Transverse colon (tissue), 4 donors: Measurements from ENCODE around the gene ADGRG4. TPM values are rescaled to one million over a fixed set of nuclear protein-coding genes. Genes with fewer than 3 reads are reported as not detected.

Experiments used
- DNase-seq: peaks from one replicate; pipeline ENCODE4 v3.0.0-alpha.2; 2019
- H3K27ac ChIP-seq, 4 donors: fragments of 200-600 bp; sonication (generic); 2 replicates each; pipeline ENCODE4 v1.5.1; 2016 to 2018; ENCODE audit warnings: inconsistent platforms in 4 of 4
- H3K27me3 ChIP-seq: fragments of 200-600 bp; sonication (generic); 2 replicates; pipeline ENCODE4 v1.5.1; 2017; ENCODE audit warnings: inconsistent platforms
- H3K36me3 ChIP-seq, 4 donors: fragments of 200-600 bp; sonication (generic); 2 replicates each; pipeline ENCODE4 v1.5.1; 2017 to 2019; ENCODE audit warnings: inconsistent platforms in 4 of 4
- H3K4me1 ChIP-seq, 4 donors: fragments of 200-600 bp; sonication (generic); 2 replicates each; pipeline ENCODE4 v1.5.1; 2017 to 2020; ENCODE audit warnings: inconsistent platforms in 4 of 4
- H3K4me3 ChIP-seq, 4 donors: fragments of 200-600 bp; sonication (generic); 1 replicate in 1 of 4; 2 replicates in 3 of 4; pipeline versions ENCODE4 v1.5.1 to v1.6.1; 2017 to 2019; ENCODE audit warnings: inconsistent platforms in 4 of 4
- H3K9me3 ChIP-seq, 2 donors: fragments of 200-600 bp; sonication (generic); 2 replicates each; pipeline ENCODE4 v1.5.1; 2017 to 2019; ENCODE audit warnings: inconsistent platforms in 2 of 2
- CTCF ChIP-seq, 5 experiments: fragments of 200-600 bp in 3 of 5; fragments of 450-650 bp in 2 of 5; sonication (generic) in 3 of 5; IDR thresholded peaks; 1 replicate in 2 of 5; 2 replicates in 3 of 5; pipeline ENCODE4 v1.5.1; 2016 to 2017; ENCODE audit warnings: antibody characterized with exemption in 5 of 5, inconsistent platforms in 3 of 5, mild to moderate bottlenecking in 2 of 5, moderate library complexity in 1 of 5
- EP300 ChIP-seq: sonication (generic); formaldehyde crosslinking; IDR thresholded peaks from one replicate; pipeline ENCODE4 v1.6.1; 2017; ENCODE audit warnings: antibody characterized with exemption, low read depth
- POLR2A ChIP-seq: fragments of 450-650 bp; IDR thresholded peaks from one replicate; pipeline ENCODE4 v1.6.1; 2016; ENCODE audit warnings: antibody characterized with exemption, mild to moderate bottlenecking, moderate library complexity
- POLR2AphosphoS5 ChIP-seq, 3 donors: sonication (generic); formaldehyde crosslinking; IDR thresholded peaks; one replicate each; pipeline ENCODE4 v1.6.1; 2016; ENCODE audit warnings: antibody characterized with exemption in 3 of 3
- WGBS, 2 donors: methylation state at CpG; one replicate each; pipeline ENCODE4 v1.1.5; 2018; ENCODE audit warnings: low coverage in 1 of 2; 5-methylcytosine and 5-hydroxymethylcytosine counted together
- in situ Hi-C, 4 donors: fragments of 200-750 bp; cut with MboI; loops; one replicate each; pipeline versions ENCODE4 v1.15.0 to v1.15.1; 2017; ENCODE audit warnings: low sequenced_read_pairs in 3 of 4, low pct_ligation_motif_present in 1 of 4, low pct_unique_long_range_greater_than_20kb in 1 of 4
- intact Hi-C: fragments of 100-400 bp; cut with DNase I; formaldehyde crosslinking; loops from one replicate; pipeline ENCODE4 v1.15.1; 2023; ENCODE audit warnings: low total_unique reads
- total RNA-seq, 4 donors: library from RNA; depleted of rRNA; stranded (reverse); fragments of >200 nt; gene quantifications; one replicate each; pipeline ENCODE4 v1.1.0, GENCODE V29; 2016

ADGRG4 gene
- total RNA-seq, 4 donors from 2014 or later = under 0.01 TPM; not detected in 3

DNA sequence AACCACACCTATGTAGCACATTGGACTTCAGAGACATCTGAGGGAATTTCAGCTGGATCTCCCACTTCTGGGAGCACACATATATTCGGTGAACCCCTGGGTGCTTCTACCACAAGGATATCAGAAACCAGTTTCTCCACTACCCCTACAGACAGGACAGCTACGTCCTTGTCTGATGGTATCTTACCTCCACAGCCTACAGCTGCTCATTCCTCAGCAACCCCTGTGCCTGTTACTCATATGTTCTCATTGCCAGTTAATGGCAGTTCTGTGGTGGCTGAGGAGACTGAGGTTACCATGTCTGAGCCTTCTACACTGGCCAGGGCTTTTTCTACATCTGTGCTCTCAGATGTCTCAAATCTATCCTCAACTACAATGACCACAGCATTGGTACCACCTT lies 45.7 kb downstream of the ADGRG4 start:
- no peak overlapping the region for H3K27ac ChIP-seq
- in situ Hi-C loops = no loop called here
- TF ChIP-seq EP300 (no peak), POLR2A (no peak), POLR2AphosphoS5 (IDR thresholded peaks at IDR 0.05) (no peak), CTCF (IDR thresholded peaks at IDR 0.05) (no peak)
- 40 to 54% methylated on average over 1 to 2 of the region's 2 CpGs for WGBS, 2 donors
- no peaks in the 10 kb centered on the region for H3K9me3 ChIP-seq
- no peak for DNase-seq
- H3K4me1 ChIP-seq = no peaks in the 10 kb centered on the region
- no peaks in the 10 kb centered on the region for H3K36me3 ChIP-seq
- no peak overlapping the region for H3K4me3 ChIP-seq
- intact Hi-C loops = no loop called here
- H3K27me3 ChIP-seq = no peaks in the 10 kb centered on the region

DNA sequence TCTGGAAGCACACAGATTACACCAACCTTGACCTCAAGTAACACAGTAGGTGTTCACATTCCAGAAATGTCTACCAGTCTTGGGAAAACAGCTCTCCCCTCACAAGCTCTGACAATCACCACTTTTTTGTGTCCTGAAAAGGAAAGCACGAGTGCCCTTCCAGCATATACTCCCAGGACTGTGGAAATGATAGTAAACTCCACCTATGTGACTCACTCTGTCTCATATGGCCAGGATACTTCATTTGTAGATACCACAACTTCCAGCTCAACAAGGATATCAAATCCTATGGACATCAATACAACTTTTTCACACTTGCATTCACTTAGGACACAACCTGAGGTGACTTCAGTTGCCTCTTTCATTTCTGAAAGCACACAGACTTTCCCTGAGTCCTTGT lies 46.9 kb downstream of the ADGRG4 start:
- Histone ChIP-seq H3K36me3 (no peaks in the 10 kb centered on the region), H3K9me3 (no peaks in the 10 kb centered on the region), H3K4me1 (no peaks in the 10 kb centered on the region), H3K27me3 (no peaks in the 10 kb centered on the region), H3K4me3 (no peak overlapping the region), H3K27ac (no peak overlapping the region)
- WGBS, 2 donors = 14% methylated on average over 1 of the region's 1 CpG; no CpG with 5 or more reads in 1 of the 2 donors
- intact Hi-C loops = no loop called here
- in situ Hi-C loops = no loop called here
- DNase-seq = no peak
- TF ChIP-seq POLR2A (no peak), CTCF (IDR thresholded peaks at IDR 0.05) (no peak), POLR2AphosphoS5 (IDR thresholded peaks at IDR 0.05) (no peak), EP300 (no peak)

DNA sequence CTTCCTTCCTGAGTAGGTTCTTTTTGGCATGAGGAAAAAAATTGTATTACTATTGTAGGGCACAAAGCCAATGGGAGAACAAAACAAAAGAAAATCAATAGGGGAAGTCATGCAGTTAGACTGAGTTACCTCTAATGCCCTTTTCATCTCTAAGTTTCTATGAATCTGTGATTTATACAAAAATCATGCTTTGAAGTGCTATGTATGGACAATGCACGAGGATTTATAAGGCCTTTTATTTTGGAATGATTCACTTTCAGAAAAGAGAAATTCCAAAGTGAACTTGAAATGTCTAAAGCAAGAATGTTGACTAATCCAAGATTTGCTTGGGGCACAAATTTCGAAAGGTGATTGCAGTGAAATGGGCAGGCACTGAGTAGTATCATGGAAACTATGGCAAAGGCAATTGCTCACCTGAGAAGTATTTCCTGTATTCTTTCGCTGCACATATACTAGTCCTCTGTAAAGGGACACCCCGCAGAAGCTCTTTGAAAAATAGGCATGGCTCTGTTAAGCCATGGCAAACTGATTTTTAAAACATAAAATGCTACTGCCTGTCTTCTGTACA lies 52.8 kb downstream of the ADGRG4 start:
- no peak overlapping the region for H3K27ac ChIP-seq
- no peak for DNase-seq
- no peaks in the 10 kb centered on the region for H3K9me3 ChIP-seq
- intact Hi-C loops = no loop called here
- H3K4me3 ChIP-seq = no peak overlapping the region
- 60 to 69% methylated on average over 1 to 4 of the region's 4 CpGs for WGBS, 2 donors
- no peaks in the 10 kb centered on the region for H3K36me3 ChIP-seq
- H3K4me1 ChIP-seq = no peaks in the 10 kb centered on the region
- TF ChIP-seq EP300 = no peak
- no peak for TF ChIP-seq CTCF (IDR thresholded peaks at IDR 0.05)
- no peak for TF ChIP-seq POLR2A
- TF ChIP-seq POLR2AphosphoS5 (IDR thresholded peaks at IDR 0.05) = no peak
- no peaks in the 10 kb centered on the region for H3K27me3 ChIP-seq
- in situ Hi-C loops = no loop called here

GRCh38 chrX:136354201-136354600 lies 53.4 kb downstream of the ADGRG4 start:
- DNase-seq = no peak
- no peaks in the 10 kb centered on the region for H3K36me3 ChIP-seq
- TF ChIP-seq POLR2AphosphoS5 (IDR thresholded peaks at IDR 0.05) (no peak), CTCF (IDR thresholded peaks at IDR 0.05) (no peak), POLR2A (no peak), EP300 (no peak)
- H3K27me3 ChIP-seq = no peaks in the 10 kb centered on the region
- WGBS, 2 donors = 67% methylated on average over 4 of the region's 4 CpGs; no CpG with 5 or more reads in 1 of the 2 donors
- H3K9me3 ChIP-seq = no peaks in the 10 kb centered on the region
- no peaks in the 10 kb centered on the region for H3K4me1 ChIP-seq
- in situ Hi-C loops = no loop called here
- no peak overlapping the region for H3K27ac ChIP-seq
- no peak overlapping the region for H3K4me3 ChIP-seq
- intact Hi-C loops = no loop called here
